Ecto neural progenitor cell (in vitro differentiated cells): ENCODE data around the gene CNTNAP5.

Source experiments
- DNase-seq: peaks from one replicate; pipeline ENCODE4 v3.0.0-alpha.2; 2018; ENCODE audit warnings: low spot score

The CNTNAP5 gene

DNA sequence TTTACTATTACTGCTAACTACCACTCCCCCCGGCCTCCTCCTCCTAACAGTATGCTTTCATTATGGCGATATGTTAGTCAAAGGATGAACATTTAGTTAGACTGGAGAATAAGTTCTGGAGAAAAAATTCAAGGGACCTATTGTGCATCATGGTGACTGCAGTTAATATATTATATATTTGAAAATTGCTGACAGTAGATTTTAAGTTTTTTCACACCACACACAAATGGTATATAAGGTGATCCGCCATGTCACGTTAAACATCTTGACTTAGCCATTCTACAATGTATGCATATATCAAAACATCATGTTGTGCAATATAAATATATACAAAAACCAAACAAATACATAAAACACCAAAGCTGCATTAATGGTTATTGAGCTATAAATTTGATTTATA lies 873.7 kb downstream of the CNTNAP5 start:
- no peak for DNase-seq

DNA sequence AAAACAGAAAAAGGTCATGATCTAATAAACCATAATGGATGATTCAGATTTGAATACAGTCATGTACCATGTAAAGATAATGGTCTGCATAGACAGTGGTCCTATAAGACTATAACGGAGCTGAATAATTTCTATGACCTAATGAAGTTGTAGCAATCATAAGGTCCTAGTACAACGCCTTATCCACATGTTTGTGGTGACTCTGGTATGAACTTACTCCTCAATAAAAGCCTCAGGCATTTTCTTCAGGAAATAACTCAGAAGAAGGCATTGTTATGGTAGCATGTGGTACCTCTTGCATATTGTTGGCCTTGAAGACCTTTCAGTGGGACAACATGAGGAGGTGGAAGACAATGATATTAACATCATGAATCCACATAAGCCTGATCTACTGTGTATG lies 883.3 kb downstream of the CNTNAP5 start:
- DNase-seq: no peak

DNA sequence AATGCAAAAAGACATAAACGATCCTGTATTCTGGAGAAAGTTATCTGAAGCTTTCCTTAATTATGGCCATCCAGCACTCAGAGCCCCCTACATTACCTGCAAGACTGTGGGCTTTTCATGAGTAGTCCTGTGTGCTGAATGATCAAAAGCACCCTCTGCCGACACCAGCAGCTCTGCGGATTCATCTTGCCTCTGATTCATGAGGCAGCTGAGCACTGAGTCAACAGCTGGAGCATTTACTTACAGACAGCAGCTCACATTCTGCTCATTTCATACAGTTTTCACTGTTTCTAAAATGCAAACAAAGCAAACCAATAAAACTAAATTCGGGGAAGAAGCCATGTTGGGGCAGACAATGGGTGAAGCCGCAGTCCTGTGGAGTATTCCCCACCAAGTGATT lies 886.5 kb downstream of the CNTNAP5 start:
- no peak for DNase-seq

DNA sequence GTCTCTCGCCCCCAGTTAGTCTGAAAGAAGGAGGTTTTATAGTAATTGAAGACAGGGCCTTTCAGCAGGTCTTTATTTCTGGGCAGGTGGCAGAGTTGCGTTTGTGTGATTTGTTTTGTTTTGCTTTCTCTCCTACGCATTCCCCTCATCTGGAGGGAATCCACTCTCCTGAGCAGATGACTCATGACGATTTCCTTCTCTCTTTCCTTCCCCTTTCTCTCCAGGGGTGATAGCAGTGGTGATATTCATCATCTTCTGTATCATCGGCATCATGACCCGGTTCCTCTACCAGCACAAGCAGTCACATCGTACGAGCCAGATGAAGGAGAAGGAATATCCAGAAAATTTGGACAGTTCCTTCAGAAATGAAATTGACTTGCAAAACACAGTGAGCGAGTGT lies 888.8 kb downstream of the CNTNAP5 start:
- no peak for DNase-seq

DNA sequence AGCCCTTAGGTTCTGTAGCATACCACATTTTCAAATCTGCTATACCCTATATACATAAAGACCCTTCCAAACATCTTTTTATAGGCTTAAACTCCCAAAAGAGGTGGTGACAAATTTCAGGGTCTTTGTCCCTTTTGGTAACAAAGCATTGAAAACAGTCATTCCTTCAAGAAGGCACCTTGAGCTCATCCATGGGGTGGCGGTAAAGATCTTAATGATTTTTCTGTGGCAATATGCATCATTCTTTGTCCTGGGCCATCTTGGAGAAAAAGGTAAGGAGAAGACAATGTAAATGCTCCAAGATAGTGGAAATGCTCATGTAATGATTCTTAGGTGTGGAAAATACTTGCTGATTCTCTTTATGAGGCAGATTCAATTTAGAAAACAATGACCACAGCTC lies 890.5 kb downstream of the CNTNAP5 start:
- DNase-seq: no peak

DNA sequence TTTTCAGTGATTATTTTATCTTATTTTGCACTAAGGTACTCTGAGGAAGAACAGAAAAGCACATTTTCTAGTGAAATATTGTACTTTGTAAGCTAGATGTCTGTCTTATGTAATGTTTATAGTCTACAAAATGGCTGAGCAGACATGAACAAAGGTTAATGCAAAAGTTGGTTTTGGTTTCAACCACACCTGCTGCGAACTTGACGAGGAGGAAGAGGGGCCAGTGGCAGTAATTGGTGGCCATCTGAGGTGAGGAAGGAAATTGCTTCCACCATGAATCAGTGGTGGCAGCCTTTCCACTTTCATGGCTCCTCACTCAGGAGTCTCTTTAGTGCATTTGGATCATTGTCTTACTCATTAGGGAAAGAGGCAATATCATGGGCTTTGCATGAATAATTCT lies 894.2 kb downstream of the CNTNAP5 start:
- no peak for DNase-seq

DNA sequence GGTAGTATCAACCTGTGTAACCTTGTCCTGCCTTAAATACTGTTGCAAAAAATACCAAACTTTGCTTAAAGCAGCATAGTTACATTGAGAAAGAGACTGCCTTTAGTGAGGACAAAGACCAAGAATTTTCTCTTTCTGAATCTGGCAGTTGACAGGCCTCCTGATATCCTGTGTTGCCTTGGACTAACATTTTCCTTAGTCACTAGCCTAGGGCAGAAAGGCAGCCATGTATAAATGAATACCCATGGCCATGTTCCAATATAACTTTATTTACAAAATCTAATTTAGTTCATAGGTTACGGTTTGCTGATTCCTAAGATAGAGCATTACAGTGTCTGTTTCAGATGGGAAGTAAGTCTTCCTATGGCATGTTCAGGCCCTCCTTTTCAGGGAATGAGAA lies 895.4 kb downstream of the CNTNAP5 start:
- no peak for DNase-seq

DNA sequence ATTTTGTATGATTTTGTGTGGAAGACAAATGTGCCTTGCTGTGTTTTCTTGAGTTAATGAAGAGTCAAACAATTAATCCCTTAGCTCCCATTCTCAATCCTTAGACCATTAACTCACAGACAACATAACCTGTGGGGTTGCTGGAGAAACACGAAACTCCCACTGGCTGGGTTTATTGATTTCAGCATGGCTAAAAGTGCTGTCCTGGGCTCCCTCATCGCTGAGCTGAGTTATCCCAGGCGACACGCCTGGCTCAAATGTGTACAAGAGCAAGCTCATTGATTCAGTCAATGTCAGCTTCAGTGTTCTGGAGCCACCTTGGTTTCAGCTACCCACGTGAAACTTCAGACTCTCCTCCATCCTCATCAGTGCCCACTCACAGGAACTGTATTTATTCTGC lies 896.1 kb downstream of the CNTNAP5 start:
- DNase-seq: no peak

DNA sequence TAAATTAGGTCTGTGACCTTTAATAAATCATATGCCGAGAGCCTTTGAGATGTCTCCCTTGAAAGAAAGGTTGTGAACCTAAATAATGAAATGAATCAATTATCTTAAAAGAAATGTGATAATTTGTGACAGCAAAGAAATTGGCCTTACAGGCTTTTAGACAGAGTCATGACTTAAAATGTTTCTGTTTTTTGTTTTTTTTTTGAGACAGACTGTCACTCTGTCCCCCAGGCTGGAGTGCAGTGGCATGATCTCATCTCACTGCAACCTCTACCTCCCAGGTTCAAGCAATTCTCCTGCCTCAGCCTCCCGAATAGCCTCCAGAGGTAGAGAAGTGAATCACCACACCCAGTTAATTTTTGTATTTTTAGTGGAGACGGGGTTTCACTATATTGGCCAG lies 898.0 kb downstream of the CNTNAP5 start:
- no peak for DNase-seq

DNA sequence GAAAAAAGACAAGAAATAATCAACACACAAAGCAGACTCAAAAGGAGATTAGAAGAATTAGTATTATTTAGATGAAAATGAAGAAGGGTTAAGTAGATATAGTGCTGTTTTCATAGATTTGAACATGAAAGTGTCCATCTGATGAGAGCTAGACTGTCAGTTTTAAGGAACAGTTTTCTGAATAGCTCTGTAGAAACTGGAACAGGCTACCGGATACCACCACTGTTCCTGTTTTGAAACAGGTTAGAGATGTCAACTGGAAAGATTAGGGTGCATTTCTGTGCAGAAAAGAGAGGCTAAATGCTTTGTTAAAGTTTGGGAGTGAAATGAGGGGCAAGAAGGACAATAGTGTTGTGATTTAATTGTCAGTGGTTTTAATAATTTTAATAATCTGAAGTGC lies 908.8 kb downstream of the CNTNAP5 start:
- DNase-seq: no peak

DNA sequence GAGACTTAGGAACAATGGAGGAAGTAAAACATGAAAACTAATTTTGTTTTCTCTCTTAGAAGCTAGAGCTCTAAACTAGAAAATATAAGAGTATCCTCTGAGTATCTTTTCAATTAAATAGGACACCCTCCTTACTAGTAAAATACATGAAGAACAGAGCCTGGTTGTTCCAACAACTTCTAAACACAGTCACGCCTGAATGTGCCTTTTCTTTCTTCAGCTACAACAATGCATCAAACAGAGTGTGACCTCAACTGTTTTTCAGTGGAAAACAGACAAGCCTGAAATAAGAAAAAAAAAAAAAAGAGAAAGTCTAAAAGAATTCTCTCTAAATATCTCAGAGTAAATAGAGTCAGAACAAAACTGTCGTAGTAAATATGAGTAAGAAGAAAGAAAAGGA lies 928.8 kb downstream of the CNTNAP5 start:
- no peak for DNase-seq

DNA sequence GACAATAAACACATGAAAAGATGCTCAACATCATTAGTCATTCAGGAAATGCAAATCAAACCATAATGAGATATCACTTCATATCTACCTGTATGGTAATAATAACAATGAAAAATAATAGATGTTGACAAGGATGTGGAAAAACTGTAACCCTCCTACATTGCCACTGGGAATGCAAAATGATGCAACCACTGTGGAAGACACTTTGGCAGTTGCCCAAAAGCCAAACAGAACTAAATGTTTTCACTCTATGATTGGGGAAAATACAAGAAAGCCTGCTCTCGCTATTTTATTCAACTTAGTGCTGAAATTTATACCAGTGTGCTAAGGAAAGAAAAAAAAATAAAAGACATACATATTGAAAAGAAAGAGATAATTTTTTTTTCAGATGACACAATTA lies 934.5 kb downstream of the CNTNAP5 start:
- no peak for DNase-seq

DNA sequence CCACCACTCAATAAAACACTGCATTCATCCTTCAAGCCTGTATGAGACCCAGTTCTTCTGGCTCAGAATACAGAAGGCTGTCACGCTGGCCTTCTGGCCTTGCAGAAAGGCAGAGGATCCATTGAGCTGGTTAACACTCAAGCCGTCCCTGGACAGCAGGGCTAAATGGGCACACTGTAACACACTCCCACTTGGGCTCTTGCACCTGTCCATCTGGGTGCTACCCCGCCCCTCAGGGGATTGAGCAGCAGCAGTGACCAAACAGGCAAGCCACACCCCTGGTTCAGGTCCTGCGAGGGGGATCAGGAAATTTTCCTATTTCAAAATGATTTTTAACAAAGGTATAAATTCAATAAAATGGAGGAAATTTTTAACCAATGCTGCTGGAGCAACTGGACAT lies 936.0 kb downstream of the CNTNAP5 start:
- no peak for DNase-seq
